ENCODE measurements around the gene LIN52. TPM values are rescaled to one million over a fixed set of nuclear protein-coding genes. Genes with fewer than 3 reads are reported as not detected.

LIN52 gene
- total RNA-seq, 2 experiments from 2014 or later, result 5.4 to 6.8 TPM

- Mint-ChIP-seq H3K36me3 (ENCODE audit: low read depth) (no peaks in the 10 kb centered on the region), H3K9me3 (no peaks in the 10 kb centered on the region), H3K27ac (no peak overlapping the region), H3K27me3 (peaks cover 85% of the 10 kb centered on the region), H3K4me1 (ENCODE audit: low read depth) (peaks cover 23% of the 10 kb centered on the region), H3K4me3 (peak overlapping the region; percentile 54)
- H3K27ac ChIP-seq (ENCODE audit: low read depth in 1 of 2, low read length in 2 of 2), result no peak overlapping the region
- peaks cover 73 to 88% of the 10 kb centered on the region in 2 experiments for H3K27me3 ChIP-seq (ENCODE audit: control insufficient read depth in 1 of 2, insufficient read depth in 2 of 2, low read length in 2 of 2)
- DNase-seq (no peak), ATAC-seq (ENCODE audit: poor library complexity) (peak; percentile 21)
- peak overlapping the region; percentile 34 for H3K4me3 ChIP-seq (ENCODE audit: low read length)
- intact Hi-C loops (cut with DNase I, micrococcal nuclease), result no loop called here
- H3K4me1 ChIP-seq (ENCODE audit: insufficient read depth, low read length), result peaks cover 28% of the 10 kb centered on the region
- H3K9me3 ChIP-seq (ENCODE audit: control insufficient read depth in 1 of 2, insufficient read depth in 1 of 2, low read length in 2 of 2), result peaks cover 0 to 25% of the 10 kb centered on the region in 2 experiments
- ChIA-PET POLR2A (no interaction called here), CTCF (interaction anchor here (1.4 kb wide), 1 partner anchor 10 kb away, joined by 3 read pairs; no protein-coding TSS in a partner anchor)
- TF ChIP-seq, protein P1, sequence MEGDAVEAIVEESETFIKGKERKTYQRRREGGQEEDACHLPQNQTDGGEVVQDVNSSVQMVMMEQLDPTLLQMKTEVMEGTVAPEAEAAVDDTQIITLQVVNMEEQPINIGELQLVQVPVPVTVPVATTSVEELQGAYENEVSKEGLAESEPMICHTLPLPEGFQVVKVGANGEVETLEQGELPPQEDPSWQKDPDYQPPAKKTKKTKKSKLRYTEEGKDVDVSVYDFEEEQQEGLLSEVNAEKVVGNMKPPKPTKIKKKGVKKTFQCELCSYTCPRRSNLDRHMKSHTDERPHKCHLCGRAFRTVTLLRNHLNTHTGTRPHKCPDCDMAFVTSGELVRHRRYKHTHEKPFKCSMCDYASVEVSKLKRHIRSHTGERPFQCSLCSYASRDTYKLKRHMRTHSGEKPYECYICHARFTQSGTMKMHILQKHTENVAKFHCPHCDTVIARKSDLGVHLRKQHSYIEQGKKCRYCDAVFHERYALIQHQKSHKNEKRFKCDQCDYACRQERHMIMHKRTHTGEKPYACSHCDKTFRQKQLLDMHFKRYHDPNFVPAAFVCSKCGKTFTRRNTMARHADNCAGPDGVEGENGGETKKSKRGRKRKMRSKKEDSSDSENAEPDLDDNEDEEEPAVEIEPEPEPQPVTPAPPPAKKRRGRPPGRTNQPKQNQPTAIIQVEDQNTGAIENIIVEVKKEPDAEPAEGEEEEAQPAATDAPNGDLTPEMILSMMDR (IDR thresholded peaks at IDR 0.05), result no peak
- H3K36me3 ChIP-seq (ENCODE audit: insufficient read depth, low read length), result no peaks in the 10 kb centered on the region
Observed at GRCh38 chr14:74240794-74241651, 156.3 kb downstream of the LIN52 start.

DNA sequence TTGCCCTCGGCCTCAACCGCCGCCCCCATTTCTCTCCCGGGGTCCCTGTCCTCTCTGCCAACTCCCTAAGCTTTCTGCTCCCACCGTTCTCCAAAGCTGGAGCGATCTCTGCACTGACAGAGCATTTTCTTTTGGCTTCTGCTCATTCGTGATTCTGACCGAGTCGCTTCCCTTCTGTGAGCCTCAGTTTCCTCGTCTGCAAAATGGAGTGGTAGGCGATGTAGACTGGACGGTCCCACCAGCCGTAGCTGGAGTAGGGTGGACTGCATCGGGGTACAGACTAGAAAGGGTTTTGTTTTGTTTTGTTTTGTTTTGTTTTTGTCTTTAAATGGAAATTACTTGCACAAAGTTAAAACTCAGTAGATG, 156.9 kb downstream of the LIN52 start:
- no peaks in the 10 kb centered on the region for H3K9me3 Mint-ChIP-seq
- ATAC-seq (ENCODE audit: poor library complexity), result no peak
- Histone ChIP-seq H3K27ac (ENCODE audit: low read depth in 1 of 2, low read length in 2 of 2) (no peak overlapping the region), H3K4me1 (ENCODE audit: insufficient read depth, low read length) (peaks cover 28% of the 10 kb centered on the region), H3K27me3 (ENCODE audit: control insufficient read depth in 1 of 2, insufficient read depth in 2 of 2, low read length in 2 of 2) (peaks cover 76 to 94% of the 10 kb centered on the region in 2 experiments), H3K9me3 (ENCODE audit: control insufficient read depth in 1 of 2, insufficient read depth in 1 of 2, low read length in 2 of 2) (peaks cover 0 to 25% of the 10 kb centered on the region in 2 experiments), H3K4me3 (ENCODE audit: low read length) (no peak overlapping the region), H3K36me3 (ENCODE audit: insufficient read depth, low read length) (no peaks in the 10 kb centered on the region)
- peak overlapping the region; percentile 54 for H3K4me3 Mint-ChIP-seq
- H3K36me3 Mint-ChIP-seq (ENCODE audit: low read depth), result no peaks in the 10 kb centered on the region
- CTCF ChIA-PET, result no interaction called here
- peaks cover 87% of the 10 kb centered on the region for H3K27me3 Mint-ChIP-seq
- peaks cover 23% of the 10 kb centered on the region for H3K4me1 Mint-ChIP-seq (ENCODE audit: low read depth)
- POLR2A ChIA-PET, result no interaction called here
- TF ChIP-seq, protein P1 (IDR thresholded peaks at IDR 0.05), result no peak
- DNase-seq, result no peak
- intact Hi-C loops (cut with DNase I, micrococcal nuclease), result no loop called here
- H3K27ac Mint-ChIP-seq, result no peak overlapping the region

GRCh38 chr14:74242021-74242779, 157.4 kb downstream of the LIN52 start:
- no peak for DNase-seq
- H3K36me3 Mint-ChIP-seq (ENCODE audit: low read depth), result no peaks in the 10 kb centered on the region

More at GRCh38 chr14:74242021-74242779, 157.4 kb downstream of the LIN52 start:
- H3K4me1 ChIP-seq (ENCODE audit: insufficient read depth, low read length), result peaks cover 28% of the 10 kb centered on the region
- Mint-ChIP-seq H3K27me3 (peaks cover 91% of the 10 kb centered on the region), H3K4me1 (ENCODE audit: low read depth) (peaks cover 23% of the 10 kb centered on the region), H3K27ac (no peak overlapping the region), H3K9me3 (no peaks in the 10 kb centered on the region), H3K4me3 (peak overlapping the region; percentile 54)
- TF ChIP-seq, protein P1 (IDR thresholded peaks at IDR 0.05), result no peak
- H3K27me3 ChIP-seq (ENCODE audit: control insufficient read depth in 1 of 2, insufficient read depth in 2 of 2, low read length in 2 of 2), result peaks cover 79 to 98% of the 10 kb centered on the region in 2 experiments
- POLR2A ChIA-PET, result no interaction called here
- no peak overlapping the region for H3K4me3 ChIP-seq (ENCODE audit: low read length)
- CTCF ChIA-PET, result no interaction called here
- ATAC-seq (ENCODE audit: poor library complexity), result no peak
- no peaks in the 10 kb centered on the region for H3K36me3 ChIP-seq (ENCODE audit: insufficient read depth, low read length)
- H3K27ac ChIP-seq (ENCODE audit: low read depth in 1 of 2, low read length in 2 of 2), result no peak overlapping the region
- intact Hi-C loops (cut with DNase I, micrococcal nuclease), result no loop called here
- H3K9me3 ChIP-seq (ENCODE audit: control insufficient read depth in 1 of 2, insufficient read depth in 1 of 2, low read length in 2 of 2), result peaks cover 0 to 25% of the 10 kb centered on the region in 2 experiments

All from CD4-positive, alpha-beta T cell (primary cell).